Caco-2 (cell line): Measurements from ENCODE around the gene KLHL22. TPM values are rescaled to one million over a fixed set of nuclear protein-coding genes. Genes with fewer than 3 reads are reported as not detected.
"Not testable (repeated sequence)": the region's sequence is repeated elsewhere in the genome, so short reads cannot be mapped to it uniquely, and the experiment has no call there.

ENCODE experiments used
- BruUV-seq: library from RNA; stranded (reverse); fragments of 400-500 nt; replicated peaks from 2 replicates; lab custom pipeline; 2021; lab: Mats Ljungman, UMichigan
- CTCF ChIA-PET: fragments of 300-600 bp; sonication (Branson Sonifier 250); formaldehyde crosslinking; loops from one replicate; lab custom pipeline; 2022; ENCODE audit warnings: antibody characterized with exemption; lab: Charles Lee
- POLR2A ChIA-PET: fragments of 300-600 bp; sonication (Branson Sonifier 250); formaldehyde crosslinking; loops from one replicate; lab custom pipeline; 2022; ENCODE audit warnings: antibody characterized with exemption; lab: Charles Lee
- DNase-seq, 2 experiments: peaks; one replicate each; pipeline versions ENCODE4 v3.0.0 to v3.0.0-alpha.2; 2020 to 2022
- H3K27me3 ChIP-seq: replicated peaks from 2 replicates; pipeline ENCODE4 v1.6.0; 2011; ENCODE audit warnings: low read length; ENCODE audit not compliant: control insufficient read depth, insufficient read depth
- H3K36me3 ChIP-seq: 2 replicates; pipeline ENCODE4 v1.5.1; 2011; ENCODE audit warnings: low read length; ENCODE audit not compliant: control insufficient read depth, insufficient read depth
- H3K4me1 ChIP-seq: fragments of 250-450 bp; sonication (Bioruptor Pico); 2 replicates; pipeline ENCODE4 v1.5.1; 2020; ENCODE audit warnings: mild to moderate bottlenecking
- H3K4me3 ChIP-seq: 2 replicates; pipeline ENCODE4 v1.5.1; 2011; ENCODE audit warnings: low read depth, mild to moderate bottlenecking, control low read depth, low read length
- H3K9me3 ChIP-seq: fragments of 250-450 bp; sonication (Bioruptor Pico); 2 replicates; pipeline ENCODE4 v1.5.1; 2020; ENCODE audit warnings: mild to moderate bottlenecking, moderate library complexity
- H3K27ac Mint-ChIP-seq: one replicate; pipeline ENCODE4 v1.8.0; 2022; ENCODE audit warnings: mixed read lengths; ENCODE audit not compliant: unreplicated experiment
- H3K27me3 Mint-ChIP-seq: one replicate; pipeline ENCODE4 v1.8.0; 2022; ENCODE audit warnings: mixed read lengths; ENCODE audit not compliant: insufficient read depth, unreplicated experiment
- H3K36me3 Mint-ChIP-seq: one replicate; pipeline ENCODE4 v1.8.0; 2022; ENCODE audit warnings: mild to moderate bottlenecking, mixed read lengths; ENCODE audit not compliant: insufficient read depth, unreplicated experiment
- H3K4me1 Mint-ChIP-seq: one replicate; pipeline ENCODE4 v1.8.0; 2022; ENCODE audit warnings: low read depth, mixed read lengths; ENCODE audit not compliant: unreplicated experiment
- H3K4me3 Mint-ChIP-seq: one replicate; pipeline ENCODE4 v1.8.0; 2022; ENCODE audit warnings: mild to moderate bottlenecking, moderate library complexity, mixed read lengths; ENCODE audit not compliant: unreplicated experiment
- H3K9me3 Mint-ChIP-seq: one replicate; pipeline ENCODE4 v1.8.0; 2022; ENCODE audit warnings: mixed read lengths; ENCODE audit not compliant: unreplicated experiment
- CTCF ChIP-seq, 2 experiments: fragments of 200-600 bp in 1 of 2; IDR thresholded peaks; 1 replicate in 1 of 2; 2 replicates in 1 of 2; pipeline versions ENCODE4 v1.5.1 to v1.8.0; 2011 to 2022; ENCODE audit warnings: antibody characterized with exemption in 1 of 2, control low read depth in 1 of 2, inconsistent platforms in 1 of 2, low read depth in 1 of 2, low read length in 1 of 2, mild to moderate bottlenecking in 1 of 2, moderate library complexity in 1 of 2; ENCODE audit not compliant: insufficient read depth in 1 of 2, severe bottlenecking in 1 of 2, unreplicated experiment in 1 of 2
- intact Hi-C: fragments of 100-400 bp; cut with micrococcal nuclease; formaldehyde crosslinking; loops from one replicate; pipeline ENCODE4 v1.10.0; 2022; ENCODE audit not compliant: unreplicated experiment
- total RNA-seq: library from RNA; stranded (reverse); gene quantifications from 2 replicates; pipeline ENCODE4 v1.2.3, GENCODE V29; 2022

Gene KLHL22
- total RNA-seq, 1 experiment from 2014 or later: 24.4 TPM

- H3K27me3 Mint-ChIP-seq: no peaks in the 10 kb centered on the region
- DNase-seq: no peak
- no peak overlapping the region for H3K27ac Mint-ChIP-seq
- no TSS peak for BruUV-seq
- TF ChIP-seq CTCF (IDR thresholded peaks at IDR 0.05; ENCODE audit: insufficient read depth in 1 of 2, low read depth in 1 of 2, low read length in 1 of 2, severe bottlenecking in 1 of 2, unreplicated experiment in 1 of 2): no peak
- Histone ChIP-seq H3K9me3 (no peaks in the 10 kb centered on the region), H3K4me1 (no peaks in the 10 kb centered on the region), H3K27me3 (no peaks in the 10 kb centered on the region), H3K4me3 (no peak overlapping the region), H3K36me3 (no peaks in the 10 kb centered on the region)
- no peaks in the 10 kb centered on the region for H3K4me1 Mint-ChIP-seq
- no peaks in the 10 kb centered on the region for H3K36me3 Mint-ChIP-seq
- CTCF ChIA-PET: interaction anchor here (3.3 kb wide), 1 partner anchor 35 kb away, joined by 94 read pairs; no protein-coding TSS in a partner anchor
- intact Hi-C loops: no loop called here
- no peak overlapping the region for H3K4me3 Mint-ChIP-seq
- POLR2A ChIA-PET: no interaction called here
- no peaks in the 10 kb centered on the region for H3K9me3 Mint-ChIP-seq
Measured at GRCh38 chr22:20420157-20420842, 75.3 kb downstream of the KLHL22 start.

DNA sequence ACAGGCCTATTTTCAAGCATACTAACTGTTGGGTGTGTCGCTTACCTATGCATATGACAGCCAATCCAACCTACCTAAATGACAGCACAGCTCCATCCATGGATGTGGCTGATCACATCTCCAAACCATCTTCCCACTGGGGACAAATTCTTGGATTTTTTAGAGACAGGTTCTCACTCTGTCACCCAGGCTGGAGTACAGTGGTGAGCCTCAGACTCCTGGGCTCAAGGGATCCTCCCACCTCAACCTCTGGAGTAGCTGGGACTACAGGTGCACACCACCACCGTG lies 76.0 kb downstream of the KLHL22 start:
- BruUV-seq: no TSS peak
- Mint-ChIP-seq H3K27me3 (no peaks in the 10 kb centered on the region), H3K4me1 (no peaks in the 10 kb centered on the region), H3K36me3 (no peaks in the 10 kb centered on the region), H3K4me3 (no peak overlapping the region), H3K27ac (no peak overlapping the region), H3K9me3 (no peaks in the 10 kb centered on the region)
- intact Hi-C loops: no loop called here
- CTCF ChIA-PET: interaction anchor here (0.6 to 3.3 kb wide), 2 partner anchors 25 to 36 kb away, joined by 5 to 94 read pairs; no protein-coding TSS in a partner anchor
- Histone ChIP-seq H3K4me1 (no peaks in the 10 kb centered on the region), H3K4me3 (no peak overlapping the region), H3K36me3 (no peaks in the 10 kb centered on the region), H3K27me3 (no peaks in the 10 kb centered on the region), H3K9me3 (no peaks in the 10 kb centered on the region)
- no peak for DNase-seq
- no peak for TF ChIP-seq CTCF (IDR thresholded peaks at IDR 0.05; ENCODE audit: insufficient read depth in 1 of 2, low read depth in 1 of 2, low read length in 1 of 2, severe bottlenecking in 1 of 2, unreplicated experiment in 1 of 2)
- POLR2A ChIA-PET: no interaction called here

- no peaks in the 10 kb centered on the region for H3K4me1 ChIP-seq
- ChIA-PET CTCF (interaction anchor here (0.6 to 3.3 kb wide), 32 partner anchors 9 to 1217 kb away, joined by 3 to 94 read pairs (median 5); partner anchors contain the start of genes DGCR6L and ZNF74), POLR2A (interaction anchor here (0.6 to 0.7 kb wide), 2 partner anchors 9 to 77 kb away, joined by 8 read pairs; partner anchors contain the start of gene KLHL22)
- no peaks in the 10 kb centered on the region for H3K27me3 ChIP-seq
- BruUV-seq: no TSS peak
- no peaks in the 10 kb centered on the region for H3K9me3 ChIP-seq
- intact Hi-C loops: loop anchor here (1.0 kb wide), 2 partner anchors 38 to 78 kb away; no protein-coding TSS in a partner anchor
- peak; percentile 76 to 78 for DNase-seq
- peak overlapping the region; percentile 41 for H3K4me3 ChIP-seq
- H3K9me3 Mint-ChIP-seq: no peaks in the 10 kb centered on the region
- no peaks in the 10 kb centered on the region for H3K36me3 Mint-ChIP-seq
- TF ChIP-seq CTCF (IDR thresholded peaks at IDR 0.05; ENCODE audit: insufficient read depth in 1 of 2, low read depth in 1 of 2, low read length in 1 of 2, severe bottlenecking in 1 of 2, unreplicated experiment in 1 of 2): peak; percentile 79 to 85
- no peaks in the 10 kb centered on the region for H3K4me1 Mint-ChIP-seq
- H3K27me3 Mint-ChIP-seq: no peaks in the 10 kb centered on the region
- H3K27ac Mint-ChIP-seq: no peak overlapping the region
- peak overlapping the region; percentile 62 for H3K4me3 Mint-ChIP-seq
- no peaks in the 10 kb centered on the region for H3K36me3 ChIP-seq
Measured at GRCh38 chr22:20418211-20418788, 77.3 kb downstream of the KLHL22 start.

DNA sequence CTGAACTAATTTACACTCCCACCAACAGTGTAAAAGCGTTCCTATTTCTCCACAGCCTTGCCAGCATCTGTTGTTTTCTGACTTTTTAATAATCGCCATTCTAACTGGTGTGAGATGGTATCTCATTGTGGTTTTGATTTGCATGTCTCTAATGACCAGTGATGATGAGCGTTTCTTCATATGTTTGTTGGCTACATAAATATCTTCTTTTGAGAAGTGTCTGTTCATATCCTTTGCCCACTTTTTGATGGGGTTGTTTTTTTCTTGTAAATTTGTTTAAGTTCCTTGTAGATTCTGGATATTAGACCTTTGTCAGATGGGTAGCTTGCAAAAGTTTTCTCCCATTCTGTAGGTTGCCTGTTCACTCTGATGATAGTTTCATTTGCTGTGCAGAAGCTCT lies 79.9 kb downstream of the KLHL22 start:
- H3K27me3 Mint-ChIP-seq, H3K36me3 Mint-ChIP-seq, intact Hi-C loops, CTCF ChIA-PET, H3K4me3 ChIP-seq, POLR2A ChIA-PET, H3K9me3 Mint-ChIP-seq, DNase-seq, H3K27ac Mint-ChIP-seq, H3K4me1 Mint-ChIP-seq, H3K4me1 ChIP-seq, H3K4me3 Mint-ChIP-seq, H3K9me3 ChIP-seq, H3K27me3 ChIP-seq, BruUV-seq, H3K36me3 ChIP-seq: not testable (repeated sequence)

- H3K9me3 Mint-ChIP-seq, H3K36me3 Mint-ChIP-seq, H3K4me3 ChIP-seq, DNase-seq, H3K4me1 ChIP-seq, H3K27ac Mint-ChIP-seq, H3K4me3 Mint-ChIP-seq, H3K27me3 Mint-ChIP-seq, H3K27me3 ChIP-seq, H3K36me3 ChIP-seq, POLR2A ChIA-PET, H3K4me1 Mint-ChIP-seq, H3K9me3 ChIP-seq, intact Hi-C loops, BruUV-seq, CTCF ChIA-PET: not testable (repeated sequence)
Measured at GRCh38 chr22:20415241-20415640, 80.4 kb downstream of the KLHL22 start.
